ENCODE data around the gene FEM1B.
A peak's percentile ranks its signal among the peaks of the same experiment; 100 is the strongest.

Gene FEM1B

GRCh38 chr15:68298336-68298735, 20.8 kb downstream of the FEM1B start:
- H3K9ac ChIP-seq (ENCODE audit: low read length) = peak overlapping the region; percentile 61

GRCh38 chr15:68298882-68299381, 21.4 kb downstream of the FEM1B start:
- DNase-seq = peak; percentile 99
- Histone ChIP-seq H3K4me1 (ENCODE audit: low read length) (peaks cover 82% of the 10 kb centered on the region), H3K79me2 (ENCODE audit: low read length) (peaks cover 64% of the 10 kb centered on the region), H3K9me3 (replicated peaks; ENCODE audit: insufficient read depth, low read length) (no peaks in the 10 kb centered on the region), H3K4me2 (ENCODE audit: low read depth, low read length) (peak overlapping the region; percentile 76), H3K36me3 (replicated peaks; ENCODE audit: insufficient read depth, low read length) (no peaks in the 10 kb centered on the region), H3F3A (ENCODE audit: insufficient read depth, low read length) (peaks cover 55% of the 10 kb centered on the region), H4K20me1 (ENCODE audit: insufficient read depth, low read length) (no peaks in the 10 kb centered on the region), H3K4me3 (ENCODE audit: low read length) (no peak overlapping the region), H3K27ac (ENCODE audit: low read length) (peak overlapping the region; percentile 99), H2AFZ (ENCODE audit: low read length) (no peak overlapping the region), H3K9ac (ENCODE audit: low read length) (peak overlapping the region; percentile 75), H3K9me2 (replicated peaks; ENCODE audit: insufficient read depth, low read length) (no peaks in the 10 kb centered on the region), H3K27me3 (replicated peaks; ENCODE audit: insufficient read depth, low read length) (no peaks in the 10 kb centered on the region)
- TF ChIP-seq EZH2 (optimal IDR thresholded peaks at IDR 0.05; ENCODE audit: low read depth, low read length) (no peak), CTCF (IDR thresholded peaks at IDR 0.05; ENCODE audit: low read length) (no peak), EZH2phosphoT487 (IDR thresholded peaks at IDR 0.05; ENCODE audit: low read length) (no peak)

More at GRCh38 chr15:68298336-68298735, 20.8 kb downstream of the FEM1B start:
- DNase-seq = no peak
- Histone ChIP-seq H3K4me1 (ENCODE audit: low read length) (peaks cover 82% of the 10 kb centered on the region), H3K4me2 (ENCODE audit: low read depth, low read length) (peak overlapping the region; percentile 76), H3F3A (ENCODE audit: insufficient read depth, low read length) (peaks cover 59% of the 10 kb centered on the region), H3K9me2 (replicated peaks; ENCODE audit: insufficient read depth, low read length) (no peaks in the 10 kb centered on the region), H3K9me3 (replicated peaks; ENCODE audit: insufficient read depth, low read length) (no peaks in the 10 kb centered on the region), H3K79me2 (ENCODE audit: low read length) (peaks cover 70% of the 10 kb centered on the region), H3K4me3 (ENCODE audit: low read length) (peak overlapping the region; percentile 22; the same call in 1 of the 2 replicates), H3K36me3 (replicated peaks; ENCODE audit: insufficient read depth, low read length) (no peaks in the 10 kb centered on the region), H3K27me3 (replicated peaks; ENCODE audit: insufficient read depth, low read length) (no peaks in the 10 kb centered on the region), H2AFZ (ENCODE audit: low read length) (no peak overlapping the region), H3K27ac (ENCODE audit: low read length) (peak overlapping the region; percentile 99), H4K20me1 (ENCODE audit: insufficient read depth, low read length) (no peaks in the 10 kb centered on the region)
- TF ChIP-seq EZH2phosphoT487 (IDR thresholded peaks at IDR 0.05; ENCODE audit: low read length) (no peak), EZH2 (optimal IDR thresholded peaks at IDR 0.05; ENCODE audit: low read depth, low read length) (no peak), CTCF (IDR thresholded peaks at IDR 0.05; ENCODE audit: low read length) (no peak)

- H3K9ac ChIP-seq (ENCODE audit: low read length) = peak overlapping the region; percentile 75
- H3K9me2 ChIP-seq (replicated peaks; ENCODE audit: insufficient read depth, low read length) = no peaks in the 10 kb centered on the region
- no peak for DNase-seq
- H3K79me2 ChIP-seq (ENCODE audit: low read length) = peaks cover 64% of the 10 kb centered on the region
- H3K4me2 ChIP-seq (ENCODE audit: low read depth, low read length) = peak overlapping the region; percentile 51
- H3K27me3 ChIP-seq (replicated peaks; ENCODE audit: insufficient read depth, low read length) = no peaks in the 10 kb centered on the region
- no peaks in the 10 kb centered on the region for H3K36me3 ChIP-seq (replicated peaks; ENCODE audit: insufficient read depth, low read length)
- H3K9me3 ChIP-seq (replicated peaks; ENCODE audit: insufficient read depth, low read length) = no peaks in the 10 kb centered on the region
- H3K4me1 ChIP-seq (ENCODE audit: low read length) = peaks cover 82% of the 10 kb centered on the region
- no peak overlapping the region for H3K4me3 ChIP-seq (ENCODE audit: low read length)
- no peak overlapping the region for H2AFZ ChIP-seq (ENCODE audit: low read length)
- no peaks in the 10 kb centered on the region for H4K20me1 ChIP-seq (ENCODE audit: insufficient read depth, low read length)
- TF ChIP-seq EZH2phosphoT487 (IDR thresholded peaks at IDR 0.05; ENCODE audit: low read length) (no peak), EZH2 (optimal IDR thresholded peaks at IDR 0.05; ENCODE audit: low read depth, low read length) (no peak), CTCF (IDR thresholded peaks at IDR 0.05; ENCODE audit: low read length) (no peak)
- H3K27ac ChIP-seq (ENCODE audit: low read length) = peak overlapping the region; percentile 99
- H3F3A ChIP-seq (ENCODE audit: insufficient read depth, low read length) = peaks cover 57% of the 10 kb centered on the region
These were observed 21.9 kb downstream of the FEM1B start for GRCh38 chr15:68299436-68299835.

Data from MM.1S (cell line).